ENCODE data around the gene MTLN. TPM values are rescaled to one million over a fixed set of nuclear protein-coding genes. Genes with fewer than 3 reads are reported as not detected.
"Not testable (repeated sequence)": the region's sequence is repeated elsewhere in the genome, so short reads cannot be mapped to it uniquely, and the experiment has no call there.

Gene MTLN
- total and polyA plus RNA-seq, 10 of the 15 experiments (the other 5 are each of a cell fraction or from before 2014, with no cell fraction given): 6.6 to 140 (median 60.4) TPM

GRCh38 chr2:110197452-110197851 lies 14.9 kb downstream of the MTLN start (continued):
- TF ChIP-seq POLR2AphosphoS5 (IDR thresholded peaks at IDR 0.05; ENCODE audit: low read length) (no peak), HDAC6 (IDR thresholded peaks at IDR 0.05; ENCODE audit: unreplicated experiment) (no peak)

- BruUV-seq (replicated peaks); H3K27ac ChIP-seq (ENCODE audit: control insufficient read depth, insufficient read depth); H3K36me3 ChIP-seq (ENCODE audit: control insufficient read depth in 2 of 2, insufficient read depth in 2 of 2, low read length in 1 of 2); CTCF ChIA-PET; POLR2A ChIA-PET; in situ Hi-C loops (cut with MboI); SMC1A ChIA-PET (ENCODE audit: uncharacterized antibody, unreplicated experiment); DNase-seq (ENCODE audit: low read depth, low spot score); H3K4me2 ChIP-seq (ENCODE audit: control insufficient read depth, insufficient read depth); FAIRE-seq; H3K27me3 ChIP-seq (replicated peaks in 1 of 2; ENCODE audit: control insufficient read depth in 2 of 2, insufficient read depth in 2 of 2, low read length in 1 of 2); RAD21 ChIA-PET (ENCODE audit: unreplicated experiment); H3K79me2 ChIP-seq (ENCODE audit: control insufficient read depth, insufficient read depth, low read length); H3K4me1 ChIP-seq (ENCODE audit: control insufficient read depth, insufficient read depth, low read length); H3K9me3 ChIP-seq (replicated peaks; ENCODE audit: control insufficient read depth, insufficient read depth, low read length); H3K4me3 ChIP-seq; ATAC-seq; H4K20me1 ChIP-seq (ENCODE audit: control insufficient read depth, insufficient read depth); H2AFZ ChIP-seq (ENCODE audit: control insufficient read depth, low read depth, low read length); H3K9ac ChIP-seq (ENCODE audit: control insufficient read depth, insufficient read depth, low read length); intact Hi-C loops (cut with micrococcal nuclease; ENCODE audit: unreplicated experiment): not testable (repeated sequence)
- whole genome bisulfite sequencing (ENCODE audit: insufficient coverage, insufficient replicate concordance, low lambda C conversion rate, missing lambda C conversion rate): 77% methylated on average over 19 of the region's 23 CpGs
These were observed 22.2 kb downstream of the MTLN start for GRCh38 chr2:110190169-110190568.

GRCh38 chr2:110182449-110182848 lies 29.9 kb downstream of the MTLN start:
- no peak overlapping the region for H3K27ac ChIP-seq (ENCODE audit: control insufficient read depth, insufficient read depth)
- no peak overlapping the region for H3K4me3 ChIP-seq
- TF ChIP-seq RELB (IDR thresholded peaks at IDR 0.05; ENCODE audit: low read depth): no peak
- no peak for TF ChIP-seq MLLT1 (IDR thresholded peaks at IDR 0.05)
- no peak for TF ChIP-seq IRF5 (IDR thresholded peaks at IDR 0.05; ENCODE audit: borderline replicate concordance)
- no peak for TF ChIP-seq ZNF622 (IDR thresholded peaks at IDR 0.05)
- TF ChIP-seq SMAD5 (IDR thresholded peaks at IDR 0.05; ENCODE audit: low read depth): no peak
- no peaks in the 10 kb centered on the region for H4K20me1 ChIP-seq (ENCODE audit: control insufficient read depth, insufficient read depth)
- WGBS (ENCODE audit: insufficient coverage, insufficient replicate concordance, low lambda C conversion rate, missing lambda C conversion rate): 58% methylated on average over 2 of the region's 2 CpGs
- H3K27me3 ChIP-seq (replicated peaks in 1 of 2; ENCODE audit: control insufficient read depth in 2 of 2, insufficient read depth in 2 of 2, low read length in 1 of 2): no peaks in the 10 kb centered on the region
- H3K9ac ChIP-seq (ENCODE audit: control insufficient read depth, insufficient read depth, low read length): no peak overlapping the region
- in situ Hi-C loops (cut with MboI) (no loop called here), intact Hi-C loops (cut with micrococcal nuclease; ENCODE audit: unreplicated experiment) (no loop called here)
- POLR2A ChIA-PET: no interaction called here
- BruUV-seq (replicated peaks): no TSS peak
- H3K4me1 ChIP-seq (ENCODE audit: control insufficient read depth, insufficient read depth, low read length): no peaks in the 10 kb centered on the region
- ATAC-seq (no peak), FAIRE-seq (no peak), DNase-seq (ENCODE audit: low read depth, low spot score) (no peak)
- SMC1A ChIA-PET (ENCODE audit: uncharacterized antibody, unreplicated experiment): no interaction called here
- no peaks in the 10 kb centered on the region for H3K36me3 ChIP-seq (ENCODE audit: control insufficient read depth in 2 of 2, insufficient read depth in 2 of 2, low read length in 1 of 2)
- H3K9me3 ChIP-seq (replicated peaks; ENCODE audit: control insufficient read depth, insufficient read depth, low read length): no peaks in the 10 kb centered on the region; the same call in 1 of the 3 replicates
- no peaks in the 10 kb centered on the region for H3K79me2 ChIP-seq (ENCODE audit: control insufficient read depth, insufficient read depth, low read length)
- no peak overlapping the region for H3K4me2 ChIP-seq (ENCODE audit: control insufficient read depth, insufficient read depth)
- RAD21 ChIA-PET (ENCODE audit: unreplicated experiment): no interaction called here
- CTCF ChIA-PET: interaction anchor here (0.6 to 1.3 kb wide), 2 partner anchors 10 to 1882 kb away, joined by 3 read pairs; no protein-coding TSS in a partner anchor
- H2AFZ ChIP-seq (ENCODE audit: control insufficient read depth, low read depth, low read length): no peak overlapping the region

All from GM12878 (cell line).